ENCODE measurements around the gene ARHGDIA.

ARHGDIA gene

DNA sequence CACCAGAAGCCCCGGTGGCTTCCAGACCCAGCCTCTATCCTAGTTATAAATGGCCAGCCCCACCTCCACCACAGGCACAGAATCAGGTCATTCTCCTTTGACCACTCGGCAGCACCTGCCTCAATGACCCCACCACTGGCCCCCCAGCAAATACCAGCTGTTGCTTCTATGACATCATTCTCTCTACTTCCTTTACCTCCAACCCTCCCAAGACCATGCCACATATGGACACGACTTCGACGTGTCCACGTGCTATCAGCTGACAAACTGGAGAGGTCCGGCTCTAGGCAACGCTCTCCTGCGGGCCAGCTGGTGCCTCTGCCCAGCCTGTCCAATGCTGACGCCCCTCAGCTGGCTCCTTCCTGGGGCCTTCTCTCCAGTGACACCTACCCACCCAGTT, 14.3 kb upstream of the ARHGDIA start:
- no peak overlapping the region for H3K4me3 ChIP-seq (ENCODE audit: low read depth, low read length)
- TF ChIP-seq CTCF (IDR thresholded peaks at IDR 0.05; ENCODE audit: low read depth, low read length) (no peak), MAX (IDR thresholded peaks at IDR 0.05; ENCODE audit: low read depth, low read length) (no peak), MYC (IDR thresholded peaks at IDR 0.05; ENCODE audit: low read depth, low read length) (no peak), POLR2A (IDR thresholded peaks at IDR 0.05; ENCODE audit: extremely low read depth, insufficient read length) (no peak)
- DNase-seq (ENCODE audit: low read depth), result no peak

GRCh38 chr17:81884968-81885367, 13.8 kb upstream of the ARHGDIA start:
- no peak for TF ChIP-seq CTCF (IDR thresholded peaks at IDR 0.05; ENCODE audit: low read depth, low read length)
- TF ChIP-seq MYC (IDR thresholded peaks at IDR 0.05; ENCODE audit: low read depth, low read length), result no peak
- TF ChIP-seq POLR2A (IDR thresholded peaks at IDR 0.05; ENCODE audit: extremely low read depth, insufficient read length), result no peak
- no peak for TF ChIP-seq MAX (IDR thresholded peaks at IDR 0.05; ENCODE audit: low read depth, low read length)
- no peak for DNase-seq (ENCODE audit: low read depth)
- H3K4me3 ChIP-seq (ENCODE audit: low read depth, low read length), result no peak overlapping the region

GRCh38 chr17:81884520-81884919, 13.4 kb upstream of the ARHGDIA start:
- TF ChIP-seq MAX (IDR thresholded peaks at IDR 0.05; ENCODE audit: low read depth, low read length) (no peak), MYC (IDR thresholded peaks at IDR 0.05; ENCODE audit: low read depth, low read length) (no peak), CTCF (IDR thresholded peaks at IDR 0.05; ENCODE audit: low read depth, low read length) (no peak), POLR2A (IDR thresholded peaks at IDR 0.05; ENCODE audit: extremely low read depth, insufficient read length) (no peak)
- no peak overlapping the region for H3K4me3 ChIP-seq (ENCODE audit: low read depth, low read length)
- DNase-seq (ENCODE audit: low read depth), result no peak

DNA sequence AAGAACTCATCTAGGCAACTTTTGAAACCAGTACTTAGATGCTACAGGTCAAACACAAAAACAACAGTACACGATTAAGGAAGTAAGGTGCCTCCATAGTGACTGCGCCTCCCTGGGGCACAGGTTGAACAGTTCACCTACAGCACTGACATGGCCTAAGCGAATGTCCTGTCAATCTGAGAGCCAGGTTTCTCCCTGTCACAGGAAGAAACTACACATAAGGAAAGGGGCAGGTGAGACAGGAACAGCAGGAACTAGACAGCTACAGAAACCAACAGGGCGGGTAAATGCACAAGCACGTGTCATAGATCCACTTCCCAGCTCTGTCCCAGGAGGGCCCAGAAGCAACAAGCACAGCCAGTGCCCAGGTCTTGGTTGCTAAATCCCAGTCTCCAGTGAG, 8.0 kb upstream of the ARHGDIA start:
- TF ChIP-seq MYC (IDR thresholded peaks at IDR 0.05; ENCODE audit: low read depth, low read length) (no peak), MAX (IDR thresholded peaks at IDR 0.05; ENCODE audit: low read depth, low read length) (no peak), POLR2A (IDR thresholded peaks at IDR 0.05; ENCODE audit: extremely low read depth, insufficient read length) (no peak), CTCF (IDR thresholded peaks at IDR 0.05; ENCODE audit: low read depth, low read length) (no peak)
- DNase-seq (ENCODE audit: low read depth), result no peak

GRCh38 chr17:81878294-81878693, 7.2 kb upstream of the ARHGDIA start:
- DNase-seq (ENCODE audit: low read depth), result no peak
- TF ChIP-seq POLR2A (IDR thresholded peaks at IDR 0.05; ENCODE audit: extremely low read depth, insufficient read length) (no peak), MAX (IDR thresholded peaks at IDR 0.05; ENCODE audit: low read depth, low read length) (no peak), CTCF (IDR thresholded peaks at IDR 0.05; ENCODE audit: low read depth, low read length) (no peak)
- H3K4me3 ChIP-seq (ENCODE audit: low read depth, low read length), result no peak overlapping the region

More for the DNA sequence above, 8.0 kb upstream of the ARHGDIA start:
- no peak overlapping the region for H3K4me3 ChIP-seq (ENCODE audit: low read depth, low read length)

DNA sequence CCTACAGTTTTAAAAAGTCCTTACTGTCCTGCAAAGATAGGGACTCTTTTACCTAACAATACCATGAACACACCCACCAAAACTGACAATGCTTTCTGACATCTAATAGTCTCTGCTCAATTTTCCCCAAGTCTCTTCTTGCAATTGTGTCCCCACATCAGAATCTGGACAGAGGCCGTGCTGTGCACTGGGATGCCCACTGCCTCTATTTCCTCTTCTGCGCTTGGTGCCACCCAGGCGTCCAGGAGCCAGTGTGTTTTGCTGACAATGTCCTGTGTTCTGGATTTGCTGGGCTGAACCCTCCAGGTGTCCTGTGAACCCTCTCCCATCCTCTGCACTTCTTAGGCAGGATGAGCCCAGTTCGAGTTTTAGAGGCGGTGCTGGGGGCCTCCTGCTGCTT, 6.4 kb upstream of the ARHGDIA start:
- TF ChIP-seq POLR2A (IDR thresholded peaks at IDR 0.05; ENCODE audit: extremely low read depth, insufficient read length) (no peak), MAX (IDR thresholded peaks at IDR 0.05; ENCODE audit: low read depth, low read length) (no peak), CTCF (IDR thresholded peaks at IDR 0.05; ENCODE audit: low read depth, low read length) (no peak), MYC (IDR thresholded peaks at IDR 0.05; ENCODE audit: low read depth, low read length) (no peak)
- DNase-seq (ENCODE audit: low read depth), result no peak
- no peak overlapping the region for H3K4me3 ChIP-seq (ENCODE audit: low read depth, low read length)

All from NB4 (cell line).